Activated CD8-positive, alpha-beta T cell treated with anti-CD3 and anti-CD28 coated beads for 36 hours (primary cell): ENCODE data around the gene BTG4. TPM values are rescaled to one million over a fixed set of nuclear protein-coding genes. Genes with fewer than 3 reads are reported as not detected.

Experiments used
- ATAC-seq: fragments of 200-7000 bp; cut with Tn5 transposase; one replicate; pipeline ENCODE4 v1.10.0; 2021; ENCODE audit warnings: mild to moderate bottlenecking, moderate library complexity
- CTCF ChIA-PET: fragments of 350-600 bp; sonication (Branson Sonifier 250); formaldehyde crosslinking; loops from one replicate; lab custom pipeline; 2021; ENCODE audit warnings: antibody characterized with exemption; lab: Charles Lee
- POLR2A ChIA-PET: fragments of 350-600 bp; sonication (Branson Sonifier 250); formaldehyde crosslinking; loops from one replicate; lab custom pipeline; 2021; ENCODE audit warnings: antibody characterized with exemption; lab: Charles Lee
- DNase-seq: peaks from one replicate; pipeline ENCODE4 v3.0.0-alpha.2; 2020
- H3K27ac Mint-ChIP-seq: one replicate; pipeline ENCODE4 v1.8.0; 2021; ENCODE audit warnings: mild to moderate bottlenecking, mixed read lengths
- H3K27me3 Mint-ChIP-seq: one replicate; pipeline ENCODE4 v1.8.0; 2021; ENCODE audit warnings: mixed read lengths
- H3K36me3 Mint-ChIP-seq: one replicate; pipeline ENCODE4 v1.8.0; 2021; ENCODE audit warnings: low read depth, mixed read lengths
- H3K4me1 Mint-ChIP-seq: one replicate; pipeline ENCODE4 v1.8.0; 2021; ENCODE audit warnings: low read depth, mixed read lengths
- H3K4me3 Mint-ChIP-seq: one replicate; pipeline ENCODE4 v1.8.0; 2021; ENCODE audit warnings: mild to moderate bottlenecking, moderate library complexity, mixed read lengths
- H3K9me3 Mint-ChIP-seq: one replicate; pipeline ENCODE4 v1.8.0; 2021; ENCODE audit warnings: mixed read lengths
- CTCF ChIP-seq: fragments of 200-600 bp; IDR thresholded peaks from one replicate; pipeline ENCODE4 v1.8.0; 2022; ENCODE audit warnings: antibody characterized with exemption, mild to moderate bottlenecking
- intact Hi-C: fragments of 100-400 bp; cut with micrococcal nuclease; formaldehyde crosslinking; loops from one replicate; pipeline ENCODE4 v1.10.0; 2022
- total RNA-seq, 2 experiments: library from RNA; stranded (reverse); gene quantifications; one replicate each; pipeline ENCODE4 v1.2.3, GENCODE V29; 2021

Gene BTG4
- total RNA-seq, 2 experiments from 2014 or later, result 0.36 to 0.98 TPM

GRCh38 chr11:111452146-111452545, 60.0 kb downstream of the BTG4 start:
- POLR2A ChIA-PET, result no interaction called here

GRCh38 chr11:111450480-111451320, 61.5 kb downstream of the BTG4 start:
- Mint-ChIP-seq H3K27me3 (no peaks in the 10 kb centered on the region), H3K27ac (no peak overlapping the region), H3K9me3 (no peaks in the 10 kb centered on the region), H3K36me3 (no peaks in the 10 kb centered on the region), H3K4me3 (no peak overlapping the region), H3K4me1 (peaks cover 18% of the 10 kb centered on the region)
- no peak for TF ChIP-seq CTCF
- ChIA-PET POLR2A (interaction anchor here (0.9 to 1.0 kb wide), 2 partner anchors 13 to 72 kb away, joined by 3 to 7 read pairs; no protein-coding TSS in a partner anchor), CTCF (interaction anchor here (1.3 to 1.4 kb wide), 2 partner anchors 24 to 168 kb away, joined by 3 to 4 read pairs; no protein-coding TSS in a partner anchor)
- ATAC-seq, result no peak
- intact Hi-C loops, result loop anchor here (10.0 kb wide), 2 partner anchors 94 to 334 kb away; partner anchors contain the start of gene LAYN
- DNase-seq, result no peak

More at GRCh38 chr11:111452146-111452545, 60.0 kb downstream of the BTG4 start:
- H3K9me3 Mint-ChIP-seq, result no peaks in the 10 kb centered on the region
- CTCF ChIA-PET, result interaction anchor here (1.4 kb wide), 2 partner anchors 13 to 25 kb away, joined by 3 to 4 read pairs; no protein-coding TSS in a partner anchor
- H3K4me1 Mint-ChIP-seq, result peaks cover 4% of the 10 kb centered on the region
- H3K4me3 Mint-ChIP-seq, result no peak overlapping the region
- no peak overlapping the region for H3K27ac Mint-ChIP-seq
- DNase-seq (no peak), ATAC-seq (no peak)
- TF ChIP-seq CTCF, result no peak
- no peaks in the 10 kb centered on the region for H3K27me3 Mint-ChIP-seq
- no peaks in the 10 kb centered on the region for H3K36me3 Mint-ChIP-seq
- intact Hi-C loops, result loop anchor here (10.0 kb wide), 2 partner anchors 93 to 333 kb away; partner anchors contain the start of gene LAYN

- no peak overlapping the region for H3K27ac Mint-ChIP-seq
- H3K36me3 Mint-ChIP-seq, result no peaks in the 10 kb centered on the region
- intact Hi-C loops, result loop anchor here (10.0 kb wide), 2 partner anchors 95 to 335 kb away; partner anchors contain the start of gene LAYN
- POLR2A ChIA-PET, result interaction anchor here (0.9 to 1.0 kb wide), 2 partner anchors 12 to 73 kb away, joined by 3 to 7 read pairs; no protein-coding TSS in a partner anchor
- H3K9me3 Mint-ChIP-seq, result no peaks in the 10 kb centered on the region
- ATAC-seq, result no peak
- no peak overlapping the region for H3K4me3 Mint-ChIP-seq
- no peak for TF ChIP-seq CTCF
- no peak for DNase-seq
- peaks cover 16% of the 10 kb centered on the region for H3K4me1 Mint-ChIP-seq
- CTCF ChIA-PET, result interaction anchor here (1.3 kb wide), 1 partner anchor 167 kb away, joined by 4 read pairs; no protein-coding TSS in a partner anchor
- H3K27me3 Mint-ChIP-seq, result no peaks in the 10 kb centered on the region
Observed at GRCh38 chr11:111449696-111450479, 62.3 kb downstream of the BTG4 start.

- Mint-ChIP-seq H3K9me3 (no peaks in the 10 kb centered on the region), H3K36me3 (no peaks in the 10 kb centered on the region)
Observed at GRCh38 chr11:111448831-111449557, 63.2 kb downstream of the BTG4 start.

More at GRCh38 chr11:111448831-111449557, 63.2 kb downstream of the BTG4 start:
- TF ChIP-seq CTCF, result no peak
- no peak overlapping the region for H3K4me3 Mint-ChIP-seq
- intact Hi-C loops, result no loop called here
- ChIA-PET POLR2A (no interaction called here), CTCF (no interaction called here)
- ATAC-seq (no peak), DNase-seq (no peak)
- no peak overlapping the region for H3K27ac Mint-ChIP-seq
- no peaks in the 10 kb centered on the region for H3K27me3 Mint-ChIP-seq
- peaks cover 14% of the 10 kb centered on the region for H3K4me1 Mint-ChIP-seq
